ENCODE data around the gene ARGLU1. TPM values are rescaled to one million over a fixed set of nuclear protein-coding genes. Genes with fewer than 3 reads are reported as not detected.

Gene ARGLU1
- total RNA-seq, 1 experiment from 2014 or later = 115 TPM

DNA sequence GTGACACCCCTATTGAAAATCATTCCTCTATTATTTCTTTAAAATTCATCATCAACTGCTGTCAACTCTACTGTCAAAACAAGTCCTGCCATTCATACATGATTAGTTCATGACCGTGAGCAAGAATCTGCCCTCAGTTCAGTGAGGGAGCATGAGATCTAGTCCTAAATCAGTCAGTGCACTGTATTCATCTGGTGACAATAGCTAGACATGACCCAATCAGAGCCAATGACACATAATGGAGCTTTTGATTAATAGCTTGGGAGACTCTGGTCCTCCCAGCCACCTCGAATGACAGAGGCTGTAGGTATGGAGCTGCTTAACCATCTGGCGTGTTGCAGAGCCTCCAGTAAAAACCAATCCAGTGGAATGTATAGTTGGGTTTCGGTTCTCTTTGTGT lies 46.9 kb upstream of the ARGLU1 start:
- Mint-ChIP-seq H3K27ac (no peak overlapping the region), H3K27me3 (ENCODE audit: low read depth) (no peaks in the 10 kb centered on the region; the same call in 1 of the 2 replicates), H3K4me1 (peaks cover 17% of the 10 kb centered on the region), H3K36me3 (no peaks in the 10 kb centered on the region), H3K4me3 (no peak overlapping the region), H3K9me3 (peaks cover 4% of the 10 kb centered on the region; the same call in 1 of the 2 replicates)
- TF ChIP-seq, protein P1, sequence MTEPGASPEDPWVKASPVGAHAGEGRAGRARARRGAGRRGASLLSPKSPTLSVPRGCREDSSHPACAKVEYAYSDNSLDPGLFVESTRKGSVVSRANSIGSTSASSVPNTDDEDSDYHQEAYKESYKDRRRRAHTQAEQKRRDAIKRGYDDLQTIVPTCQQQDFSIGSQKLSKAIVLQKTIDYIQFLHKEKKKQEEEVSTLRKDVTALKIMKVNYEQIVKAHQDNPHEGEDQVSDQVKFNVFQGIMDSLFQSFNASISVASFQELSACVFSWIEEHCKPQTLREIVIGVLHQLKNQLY (CRISPR knock-in tag; IDR thresholded peaks at IDR 0.05) = no peak
- no peak for TF ChIP-seq ZNF317 (CRISPR knock-in tag; IDR thresholded peaks at IDR 0.05; ENCODE audit: borderline replicate concordance, low read depth)
- TF ChIP-seq, protein P2, sequence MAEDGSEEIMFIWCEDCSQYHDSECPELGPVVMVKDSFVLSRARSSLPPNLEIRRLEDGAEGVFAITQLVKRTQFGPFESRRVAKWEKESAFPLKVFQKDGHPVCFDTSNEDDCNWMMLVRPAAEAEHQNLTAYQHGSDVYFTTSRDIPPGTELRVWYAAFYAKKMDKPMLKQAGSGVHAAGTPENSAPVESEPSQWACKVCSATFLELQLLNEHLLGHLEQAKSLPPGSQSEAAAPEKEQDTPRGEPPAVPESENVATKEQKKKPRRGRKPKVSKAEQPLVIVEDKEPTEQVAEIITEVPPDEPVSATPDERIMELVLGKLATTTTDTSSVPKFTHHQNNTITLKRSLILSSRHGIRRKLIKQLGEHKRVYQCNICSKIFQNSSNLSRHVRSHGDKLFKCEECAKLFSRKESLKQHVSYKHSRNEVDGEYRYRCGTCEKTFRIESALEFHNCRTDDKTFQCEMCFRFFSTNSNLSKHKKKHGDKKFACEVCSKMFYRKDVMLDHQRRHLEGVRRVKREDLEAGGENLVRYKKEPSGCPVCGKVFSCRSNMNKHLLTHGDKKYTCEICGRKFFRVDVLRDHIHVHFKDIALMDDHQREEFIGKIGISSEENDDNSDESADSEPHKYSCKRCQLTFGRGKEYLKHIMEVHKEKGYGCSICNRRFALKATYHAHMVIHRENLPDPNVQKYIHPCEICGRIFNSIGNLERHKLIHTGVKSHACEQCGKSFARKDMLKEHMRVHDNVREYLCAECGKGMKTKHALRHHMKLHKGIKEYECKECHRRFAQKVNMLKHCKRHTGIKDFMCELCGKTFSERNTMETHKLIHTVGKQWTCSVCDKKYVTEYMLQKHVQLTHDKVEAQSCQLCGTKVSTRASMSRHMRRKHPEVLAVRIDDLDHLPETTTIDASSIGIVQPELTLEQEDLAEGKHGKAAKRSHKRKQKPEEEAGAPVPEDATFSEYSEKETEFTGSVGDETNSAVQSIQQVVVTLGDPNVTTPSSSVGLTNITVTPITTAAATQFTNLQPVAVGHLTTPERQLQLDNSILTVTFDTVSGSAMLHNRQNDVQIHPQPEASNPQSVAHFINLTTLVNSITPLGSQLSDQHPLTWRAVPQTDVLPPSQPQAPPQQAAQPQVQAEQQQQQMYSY (CRISPR knock-in tag; IDR thresholded peaks at IDR 0.05) = no peak
- no peak for TF ChIP-seq ZNF396 (CRISPR knock-in tag; IDR thresholded peaks at IDR 0.05; ENCODE audit: borderline replicate concordance)
- TF ChIP-seq, protein P3, sequence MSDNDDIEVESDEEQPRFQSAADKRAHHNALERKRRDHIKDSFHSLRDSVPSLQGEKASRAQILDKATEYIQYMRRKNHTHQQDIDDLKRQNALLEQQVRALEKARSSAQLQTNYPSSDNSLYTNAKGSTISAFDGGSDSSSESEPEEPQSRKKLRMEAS (CRISPR knock-in tag; IDR thresholded peaks at IDR 0.05) = no peak
- TF ChIP-seq SMAD3 (CRISPR knock-in tag; IDR thresholded peaks at IDR 0.05; ENCODE audit: borderline replicate concordance) = no peak
- TF ChIP-seq KAT7 (CRISPR knock-in tag; IDR thresholded peaks at IDR 0.05; ENCODE audit: borderline replicate concordance) = no peak
- TF ChIP-seq GRHL2 (CRISPR knock-in tag; IDR thresholded peaks at IDR 0.05; ENCODE audit: insufficient replicate concordance, severe bottlenecking) = no peak
- TF ChIP-seq NR2C2 (CRISPR knock-in tag; IDR thresholded peaks at IDR 0.05) = no peak
- TF ChIP-seq, protein P4, sequence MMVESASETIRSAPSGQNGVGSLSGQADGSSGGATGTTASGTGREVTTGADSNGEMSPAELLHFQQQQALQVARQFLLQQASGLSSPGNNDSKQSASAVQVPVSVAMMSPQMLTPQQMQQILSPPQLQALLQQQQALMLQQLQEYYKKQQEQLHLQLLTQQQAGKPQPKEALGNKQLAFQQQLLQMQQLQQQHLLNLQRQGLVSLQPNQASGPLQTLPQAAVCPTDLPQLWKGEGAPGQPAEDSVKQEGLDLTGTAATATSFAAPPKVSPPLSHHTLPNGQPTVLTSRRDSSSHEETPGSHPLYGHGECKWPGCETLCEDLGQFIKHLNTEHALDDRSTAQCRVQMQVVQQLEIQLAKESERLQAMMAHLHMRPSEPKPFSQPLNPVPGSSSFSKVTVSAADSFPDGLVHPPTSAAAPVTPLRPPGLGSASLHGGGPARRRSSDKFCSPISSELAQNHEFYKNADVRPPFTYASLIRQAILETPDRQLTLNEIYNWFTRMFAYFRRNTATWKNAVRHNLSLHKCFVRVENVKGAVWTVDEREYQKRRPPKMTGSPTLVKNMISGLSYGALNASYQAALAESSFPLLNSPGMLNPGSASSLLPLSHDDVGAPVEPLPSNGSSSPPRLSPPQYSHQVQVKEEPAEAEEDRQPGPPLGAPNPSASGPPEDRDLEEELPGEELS (CRISPR knock-in tag; IDR thresholded peaks at IDR 0.05) = no peak
- TF ChIP-seq, protein P5, sequence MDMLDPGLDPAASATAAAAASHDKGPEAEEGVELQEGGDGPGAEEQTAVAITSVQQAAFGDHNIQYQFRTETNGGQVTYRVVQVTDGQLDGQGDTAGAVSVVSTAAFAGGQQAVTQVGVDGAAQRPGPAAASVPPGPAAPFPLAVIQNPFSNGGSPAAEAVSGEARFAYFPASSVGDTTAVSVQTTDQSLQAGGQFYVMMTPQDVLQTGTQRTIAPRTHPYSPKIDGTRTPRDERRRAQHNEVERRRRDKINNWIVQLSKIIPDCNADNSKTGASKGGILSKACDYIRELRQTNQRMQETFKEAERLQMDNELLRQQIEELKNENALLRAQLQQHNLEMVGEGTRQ (CRISPR knock-in tag; IDR thresholded peaks at IDR 0.05) = no peak
- TF ChIP-seq ZNF671 (CRISPR knock-in tag; IDR thresholded peaks at IDR 0.05) = no peak
- TF ChIP-seq SMAD4 (CRISPR knock-in tag; IDR thresholded peaks at IDR 0.05) = no peak
- TF ChIP-seq ELF4 (CRISPR knock-in tag; IDR thresholded peaks at IDR 0.05; ENCODE audit: low read depth) = no peak
- TF ChIP-seq, protein P6, sequence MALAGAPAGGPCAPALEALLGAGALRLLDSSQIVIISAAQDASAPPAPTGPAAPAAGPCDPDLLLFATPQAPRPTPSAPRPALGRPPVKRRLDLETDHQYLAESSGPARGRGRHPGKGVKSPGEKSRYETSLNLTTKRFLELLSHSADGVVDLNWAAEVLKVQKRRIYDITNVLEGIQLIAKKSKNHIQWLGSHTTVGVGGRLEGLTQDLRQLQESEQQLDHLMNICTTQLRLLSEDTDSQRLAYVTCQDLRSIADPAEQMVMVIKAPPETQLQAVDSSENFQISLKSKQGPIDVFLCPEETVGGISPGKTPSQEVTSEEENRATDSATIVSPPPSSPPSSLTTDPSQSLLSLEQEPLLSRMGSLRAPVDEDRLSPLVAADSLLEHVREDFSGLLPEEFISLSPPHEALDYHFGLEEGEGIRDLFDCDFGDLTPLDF (CRISPR knock-in tag; IDR thresholded peaks at IDR 0.05) = no peak
- TF ChIP-seq ZNF263 (CRISPR knock-in tag; IDR thresholded peaks at IDR 0.05; ENCODE audit: low read depth) = no peak
- no peak for TF ChIP-seq ZBTB21 (CRISPR knock-in tag; IDR thresholded peaks at IDR 0.05; ENCODE audit: borderline replicate concordance)
- TF ChIP-seq NFATC4 (CRISPR knock-in tag; IDR thresholded peaks at IDR 0.05) = no peak
- ATAC-seq (no peak), DNase-seq (ENCODE audit: low spot score) (no peak)
- ChIA-PET CTCF (no interaction called here), POLR2A (no interaction called here)

All from WTC11 (cell line).